Measurements from ENCODE around the gene ASTL. TPM values are rescaled to one million over a fixed set of nuclear protein-coding genes. Genes with fewer than 3 reads are reported as not detected.

The ASTL gene
- total RNA-seq, 2 donors from 2014 or later = not detected

GRCh38 chr2:96106991-96107707, 31.2 kb downstream of the ASTL start:
- peak in 1 of 4 donors; percentile 2 for DNase-seq
- Histone ChIP-seq H3K9me3 (peaks cover 0 to 13% (median 0%) of the 10 kb centered on the region in 3 donors), H3K4me3 (no peak overlapping the region), H3K27ac (no peak overlapping the region), H3K27me3 (no peaks in the 10 kb centered on the region), H3K4me1 (no peaks in the 10 kb centered on the region), H3K36me3 (replicated peaks in 1 of 2; ENCODE audit: insufficient read depth in 1 of 2, low read depth in 2 of 2) (no peaks in the 10 kb centered on the region)
- TF ChIP-seq CTCF (IDR thresholded peaks at IDR 0.05) (no peak), POLR2A (IDR thresholded peaks at IDR 0.05) (no peak)
- no peak for ATAC-seq
- intact Hi-C loops (cut with DNase I) = no loop called here
- 54 to 62% methylated on average over 9 of the region's 9 CpGs for WGBS, 2 donors

- Histone ChIP-seq H3K4me3 (no peak overlapping the region), H3K27me3 (no peaks in the 10 kb centered on the region), H3K9me3 (peaks cover 0 to 13% (median 0%) of the 10 kb centered on the region in 3 donors), H3K4me1 (no peaks in the 10 kb centered on the region), H3K27ac (no peak overlapping the region), H3K36me3 (replicated peaks in 1 of 2; ENCODE audit: insufficient read depth in 1 of 2, low read depth in 2 of 2) (no peaks in the 10 kb centered on the region)
- no peak for ATAC-seq
- DNase-seq = peak in 1 of 4 donors; percentile 3
- intact Hi-C loops (cut with DNase I) = no loop called here
- 96% methylated on average over 8 of the region's 8 CpGs for WGBS, 2 donors
- TF ChIP-seq POLR2A (IDR thresholded peaks at IDR 0.05) (no peak), CTCF (IDR thresholded peaks at IDR 0.05) (no peak)
These were observed 32.1 kb downstream of the ASTL start for GRCh38 chr2:96105994-96106715.

GRCh38 chr2:96105152-96105915, 33.0 kb downstream of the ASTL start:
- DNase-seq = no peak
- WGBS, 2 donors = 85 to 91% methylated on average over 2 to 3 of the region's 3 CpGs
- Histone ChIP-seq H3K9me3 (peaks cover 0 to 13% (median 0%) of the 10 kb centered on the region in 3 donors), H3K27ac (no peak overlapping the region), H3K4me3 (no peak overlapping the region), H3K36me3 (replicated peaks in 1 of 2; ENCODE audit: insufficient read depth in 1 of 2, low read depth in 2 of 2) (no peaks in the 10 kb centered on the region), H3K4me1 (no peaks in the 10 kb centered on the region), H3K27me3 (no peaks in the 10 kb centered on the region)
- intact Hi-C loops (cut with DNase I) = no loop called here
- TF ChIP-seq POLR2A (IDR thresholded peaks at IDR 0.05) (no peak), CTCF (IDR thresholded peaks at IDR 0.05) (no peak)
- ATAC-seq = no peak

GRCh38 chr2:96104487-96104861, 33.8 kb downstream of the ASTL start:
- intact Hi-C loops (cut with DNase I) = no loop called here
- Histone ChIP-seq H3K27ac (no peak overlapping the region), H3K36me3 (replicated peaks in 1 of 2; ENCODE audit: insufficient read depth in 1 of 2, low read depth in 2 of 2) (no peaks in the 10 kb centered on the region), H3K9me3 (peaks cover 0 to 13% (median 0%) of the 10 kb centered on the region in 3 donors), H3K4me1 (no peaks in the 10 kb centered on the region), H3K27me3 (no peaks in the 10 kb centered on the region), H3K4me3 (no peak overlapping the region)
- DNase-seq = peak in 1 of 4 donors; percentile 2
- TF ChIP-seq POLR2A (IDR thresholded peaks at IDR 0.05) (no peak), CTCF (IDR thresholded peaks at IDR 0.05) (no peak)
- WGBS, 2 donors = 84 to 96% methylated on average over 6 of the region's 6 CpGs
- no peak for ATAC-seq

Data from body of pancreas (tissue), 4 donors.